ENCODE results near the gene NOTCH1.
"Not testable (repeated sequence)": the region's sequence is repeated elsewhere in the genome, so short reads cannot be mapped to it uniquely, and the experiment has no call there.

Gene NOTCH1

DNA sequence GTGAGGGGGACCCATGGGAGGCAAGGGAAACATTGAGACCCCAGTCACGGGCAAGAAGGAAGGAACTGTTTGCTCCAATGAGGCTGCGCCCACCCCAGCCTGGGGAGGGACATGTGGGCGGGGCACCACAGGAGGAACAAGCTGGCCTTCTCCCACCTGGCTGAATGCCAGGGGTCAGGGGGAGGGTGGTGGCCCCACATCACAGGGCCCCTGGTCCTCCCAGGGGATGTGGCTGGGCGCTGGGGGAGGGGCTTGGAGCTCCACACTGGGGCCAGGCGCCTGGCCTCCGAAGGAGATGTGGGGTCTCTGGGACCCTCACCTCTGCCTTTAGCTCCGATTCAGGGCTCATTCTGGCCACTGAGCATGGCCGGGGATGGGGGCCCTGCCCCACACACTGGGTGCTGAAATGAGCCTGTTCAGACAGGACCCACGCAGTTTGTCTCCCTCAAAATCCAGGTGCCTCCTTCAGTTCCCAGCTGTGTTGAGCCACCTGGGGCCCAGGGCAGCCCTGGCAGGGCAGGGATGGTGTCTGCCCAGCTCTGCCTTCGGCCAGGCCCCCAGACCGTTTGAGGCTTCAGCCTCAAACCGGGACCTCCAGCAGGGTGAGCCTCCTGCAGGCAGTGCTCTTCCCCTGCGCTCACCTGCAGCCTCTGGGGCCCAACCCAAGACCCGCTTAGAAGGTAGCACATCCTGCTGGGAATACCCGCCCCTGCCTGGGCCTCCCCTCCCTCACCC is 33.2 kb upstream of the NOTCH1 start:
- no peak for DNase-seq (ENCODE audit: low spot score)

DNA sequence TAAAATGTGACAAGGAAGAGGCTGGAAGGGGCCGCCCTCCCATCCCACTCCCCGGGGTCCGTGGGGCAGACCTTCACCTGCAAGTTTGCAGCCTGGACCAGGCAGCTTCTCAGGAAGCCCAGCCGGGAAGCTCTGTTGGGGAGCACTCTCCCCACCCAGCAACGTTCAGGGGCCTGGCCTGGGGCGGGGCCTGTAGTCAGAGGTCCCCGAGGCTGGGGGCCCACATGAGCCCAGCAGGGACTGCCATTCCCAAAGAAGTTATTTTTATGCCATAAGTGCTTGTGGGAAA is 32.7 kb upstream of the NOTCH1 start:
- no peak for DNase-seq (ENCODE audit: low spot score)

DNA sequence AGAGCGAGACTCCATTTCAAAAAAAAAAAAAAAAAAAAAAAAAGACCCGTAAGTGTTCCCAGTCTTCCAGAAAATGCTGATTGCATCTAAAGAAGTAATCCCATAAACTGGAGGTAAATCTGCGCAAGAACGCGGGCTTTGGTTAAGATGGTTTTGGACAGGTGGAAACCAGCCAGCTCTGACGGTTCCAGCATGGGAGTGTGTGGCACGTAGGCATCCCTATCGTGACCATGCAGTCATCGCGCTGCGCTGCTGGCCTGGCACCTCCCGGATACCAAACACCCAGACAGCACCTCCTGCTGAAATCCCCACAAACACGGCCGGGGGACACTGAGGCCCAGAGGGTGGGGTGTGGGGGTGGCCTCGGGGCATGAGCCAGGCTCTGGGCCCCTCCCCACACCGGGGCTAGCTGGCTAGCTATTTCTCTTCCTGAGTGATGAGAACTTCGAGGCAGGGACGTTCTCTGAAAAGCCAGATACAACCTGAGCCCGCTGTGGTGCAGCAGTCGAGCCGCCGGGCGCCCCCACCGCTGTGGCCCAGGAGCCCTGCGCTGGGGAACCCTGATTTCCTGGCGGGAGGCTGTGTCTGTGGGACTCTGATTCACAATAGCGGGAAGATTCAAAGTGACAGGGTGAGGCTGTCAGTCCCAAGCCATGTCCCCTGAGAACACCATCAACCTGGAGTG is 32.2 kb upstream of the NOTCH1 start:
- DNase-seq (ENCODE audit: low spot score) = no peak

DNA sequence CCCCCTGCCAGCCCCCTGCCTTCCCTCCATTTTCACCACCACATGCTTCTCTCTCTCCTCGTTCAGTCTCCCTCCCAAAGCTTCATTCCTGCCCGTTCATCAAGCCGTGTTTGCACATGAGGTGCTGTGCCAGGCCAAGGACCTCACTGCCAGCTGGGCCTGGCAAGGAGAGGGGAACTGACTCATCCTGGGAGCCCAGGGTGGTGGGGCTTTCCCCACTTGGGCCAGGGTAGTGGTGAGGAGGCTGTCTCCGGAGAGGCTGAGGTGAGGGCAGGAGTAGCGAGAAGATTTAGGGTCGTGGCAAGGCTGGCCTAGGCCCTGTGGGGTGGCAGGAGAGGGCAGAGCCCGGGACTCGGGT is 30.4 kb upstream of the NOTCH1 start:
- DNase-seq (ENCODE audit: low spot score) = no peak

DNA sequence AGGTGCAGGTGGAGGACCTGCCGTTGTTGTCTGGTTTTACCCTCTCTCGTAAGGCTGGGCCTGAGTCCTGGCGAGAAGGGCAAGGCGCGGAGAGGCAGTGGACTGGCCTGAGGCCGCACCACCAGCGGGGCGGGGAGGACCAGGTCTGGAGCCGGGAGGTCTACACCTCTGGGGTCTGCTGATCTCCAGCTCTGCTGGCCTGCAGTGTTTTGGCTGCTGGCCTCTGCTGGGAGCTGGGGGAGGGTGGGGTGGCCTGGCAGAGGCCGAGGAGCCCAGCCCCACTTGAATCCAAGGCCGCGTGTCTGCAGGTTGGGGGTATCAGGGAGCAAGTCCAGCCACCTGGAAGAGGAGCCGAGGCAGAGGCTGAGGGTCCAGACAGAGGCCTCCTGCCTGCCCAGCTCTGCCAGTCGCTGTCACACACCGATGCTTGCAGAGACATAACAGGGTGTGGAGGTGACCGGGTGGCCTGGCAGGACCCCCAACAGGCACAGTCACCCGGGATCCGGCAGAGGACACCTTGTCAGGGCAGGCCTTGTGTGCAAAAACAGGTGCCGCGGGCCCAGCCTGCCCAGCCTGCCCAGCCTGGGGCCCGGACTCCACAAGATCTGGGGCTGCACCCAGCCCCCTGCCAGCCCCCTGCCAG is 29.9 kb upstream of the NOTCH1 start:
- no peak for DNase-seq (ENCODE audit: low spot score)

DNA sequence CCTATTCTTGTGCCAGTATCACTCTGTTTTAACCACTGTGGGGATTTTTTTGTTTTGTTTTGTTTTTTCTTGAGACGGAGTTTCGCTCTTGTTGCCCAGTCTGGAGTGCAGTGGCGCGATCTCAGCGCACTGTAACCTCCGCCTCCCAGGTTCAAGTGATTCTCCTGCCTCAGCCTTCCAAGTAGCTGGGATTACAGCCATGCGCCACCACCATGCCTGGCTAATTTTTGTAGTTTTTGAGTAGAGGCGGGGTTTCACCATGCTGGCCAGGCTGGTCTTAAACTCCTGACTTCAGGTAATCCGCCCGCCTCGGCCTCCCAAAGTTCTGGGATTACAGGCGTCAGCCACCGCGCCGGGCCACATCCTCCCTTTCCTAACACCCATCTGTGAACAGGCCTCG is 28.8 kb upstream of the NOTCH1 start:
- not testable (repeated sequence) for DNase-seq (ENCODE audit: low spot score)

DNA sequence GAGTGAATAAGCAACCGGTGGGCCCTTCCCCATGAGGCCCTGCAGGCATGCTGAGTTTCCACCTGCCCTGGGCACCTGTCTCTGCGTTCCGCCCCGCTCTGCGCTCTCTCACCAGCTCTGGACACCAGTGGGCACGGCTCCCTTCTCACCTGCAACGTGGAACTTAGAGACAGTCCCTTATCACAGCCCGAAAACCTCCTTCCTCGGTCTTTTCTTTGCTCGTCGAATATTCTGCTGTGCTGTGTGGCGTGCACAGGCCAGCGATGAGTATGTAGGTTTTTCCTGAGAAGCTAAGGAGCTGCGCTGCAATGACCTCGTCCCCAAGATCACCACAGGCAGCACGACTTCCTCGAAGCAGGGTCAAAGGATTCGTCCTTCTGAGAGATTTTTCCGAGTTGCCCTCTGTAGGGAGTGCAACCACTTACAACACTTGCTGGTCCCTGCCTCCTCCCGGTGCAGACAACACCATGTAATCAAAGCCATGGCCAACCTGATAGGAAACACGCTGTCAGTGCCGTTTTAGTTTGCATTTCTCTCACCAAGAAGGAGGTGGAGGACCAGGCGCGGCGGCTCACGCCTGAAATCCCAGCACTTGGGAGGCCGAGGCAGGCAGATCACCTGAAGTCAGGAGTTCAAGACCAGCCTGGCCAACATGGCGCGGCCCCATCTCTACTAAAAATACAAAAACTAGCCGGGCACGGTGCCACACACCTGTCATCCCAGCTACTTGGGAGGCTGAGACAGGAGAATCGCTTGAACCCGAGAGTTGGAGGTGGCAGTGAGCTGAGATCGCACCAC is 27.2 kb upstream of the NOTCH1 start:
- no peak for DNase-seq (ENCODE audit: low spot score)

DNA sequence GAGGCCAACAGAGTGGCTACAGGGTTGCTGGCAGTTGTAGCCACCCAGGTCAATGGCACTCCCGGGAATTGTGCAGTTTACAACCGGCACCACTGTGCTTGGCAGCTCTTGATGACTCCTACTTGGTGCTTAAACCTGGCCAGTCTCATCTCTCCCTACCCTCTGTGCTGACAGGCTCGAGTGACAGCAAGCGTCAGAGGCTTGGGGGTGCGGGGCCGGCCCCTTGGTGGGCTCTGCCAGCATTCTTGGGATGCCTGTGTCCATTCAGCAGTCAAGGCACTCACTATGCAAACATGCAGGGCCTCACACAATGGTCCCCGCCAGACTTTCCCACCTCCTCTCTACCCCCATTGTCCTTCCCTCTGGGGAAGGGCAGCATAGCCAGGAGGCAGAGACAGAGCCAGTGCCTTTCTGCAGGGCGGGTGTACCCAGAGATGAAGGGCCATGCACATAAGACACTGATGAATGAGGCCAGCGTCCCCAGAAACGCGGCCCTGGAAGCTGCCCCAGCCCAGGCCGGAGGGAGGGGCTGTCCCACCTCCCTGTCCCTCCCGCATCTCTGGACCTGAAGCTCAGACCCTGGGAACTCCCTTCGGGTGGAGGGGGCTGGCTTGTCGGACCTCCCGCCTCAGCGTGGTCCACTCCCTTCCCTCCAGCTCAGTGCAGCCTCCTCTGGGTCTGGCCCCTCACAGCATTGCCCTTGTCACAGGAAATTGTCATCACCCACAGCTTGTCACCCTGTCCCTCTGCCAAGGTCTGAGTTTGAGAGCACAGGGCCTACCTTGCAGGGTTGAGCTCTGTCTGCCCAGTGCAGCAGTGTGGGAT is 26.4 kb upstream of the NOTCH1 start:
- no peak for DNase-seq (ENCODE audit: low spot score)

DNA sequence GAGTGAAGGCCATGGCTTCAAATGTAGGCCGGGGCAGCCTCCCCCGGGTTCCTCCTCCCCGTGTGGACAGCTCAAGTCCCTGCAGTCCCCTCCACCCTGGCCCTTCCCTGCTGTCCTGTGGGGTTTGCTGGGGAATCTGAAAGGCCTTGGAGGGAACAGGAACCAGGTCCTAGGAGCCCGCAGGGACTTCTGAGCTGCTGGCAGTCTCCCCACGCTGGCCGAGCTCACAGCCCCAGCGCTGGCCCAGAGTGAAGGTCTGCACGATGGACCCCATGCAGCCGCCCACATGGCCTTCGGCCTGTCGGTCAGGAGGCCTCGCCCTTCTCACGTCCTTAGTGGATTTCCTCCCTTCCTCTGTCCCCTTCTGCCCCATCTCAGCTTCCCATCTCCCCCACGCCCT is 25.7 kb upstream of the NOTCH1 start:
- no peak for DNase-seq (ENCODE audit: low spot score)

DNA sequence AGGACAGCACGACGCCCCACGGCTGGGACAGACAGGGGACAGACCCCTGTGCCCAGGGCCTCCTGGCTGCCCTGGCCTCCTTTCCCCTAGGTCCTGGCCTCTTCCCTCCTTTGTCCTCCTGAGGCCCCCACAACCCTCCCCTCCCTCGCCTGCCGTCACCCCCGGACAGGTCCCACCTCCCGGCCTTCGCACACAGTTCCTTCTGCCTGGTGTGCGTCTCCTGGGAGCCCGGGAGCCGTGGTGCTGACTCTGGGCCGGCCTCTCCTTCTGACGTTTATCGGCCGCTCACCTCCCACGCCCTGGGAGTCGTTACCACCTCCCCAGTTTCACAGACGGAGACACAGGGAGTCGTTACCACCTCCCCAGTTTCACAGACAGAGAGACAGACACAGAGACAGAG is 25.1 kb upstream of the NOTCH1 start:
- no peak for DNase-seq (ENCODE audit: low spot score)

DNA sequence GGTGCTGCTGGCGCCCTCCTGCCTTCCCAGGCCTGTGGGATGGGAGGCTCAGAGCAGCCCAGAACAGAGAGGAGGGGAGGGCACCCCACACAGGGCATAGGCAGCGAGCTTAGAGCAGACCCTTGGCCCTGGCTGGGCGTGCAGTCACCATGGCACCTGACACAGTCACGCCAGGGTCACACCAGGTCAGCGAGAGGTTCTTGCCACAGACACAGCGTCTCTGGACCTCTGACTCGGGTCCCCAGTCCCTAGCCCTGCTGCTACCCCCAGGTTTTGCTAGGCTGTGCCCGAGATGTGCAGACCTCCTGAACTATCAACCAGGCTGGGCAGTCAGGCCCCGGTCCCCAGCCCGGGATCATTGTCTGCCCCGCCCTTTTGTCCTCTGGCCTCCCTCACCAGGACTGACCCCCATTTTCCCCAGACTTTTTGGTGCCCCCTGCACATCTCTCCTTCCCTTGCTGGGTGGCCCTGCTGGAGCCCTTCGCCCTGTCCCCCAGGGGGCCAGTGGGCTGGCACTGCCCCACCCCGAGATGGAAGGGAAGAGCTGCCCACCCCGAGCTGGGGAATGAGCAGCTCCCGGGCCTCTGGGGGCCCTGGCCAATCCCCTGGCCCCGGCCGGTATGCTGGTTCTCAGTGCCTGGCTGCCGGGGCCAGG is 24.5 kb upstream of the NOTCH1 start:
- no peak for DNase-seq (ENCODE audit: low spot score)

DNA sequence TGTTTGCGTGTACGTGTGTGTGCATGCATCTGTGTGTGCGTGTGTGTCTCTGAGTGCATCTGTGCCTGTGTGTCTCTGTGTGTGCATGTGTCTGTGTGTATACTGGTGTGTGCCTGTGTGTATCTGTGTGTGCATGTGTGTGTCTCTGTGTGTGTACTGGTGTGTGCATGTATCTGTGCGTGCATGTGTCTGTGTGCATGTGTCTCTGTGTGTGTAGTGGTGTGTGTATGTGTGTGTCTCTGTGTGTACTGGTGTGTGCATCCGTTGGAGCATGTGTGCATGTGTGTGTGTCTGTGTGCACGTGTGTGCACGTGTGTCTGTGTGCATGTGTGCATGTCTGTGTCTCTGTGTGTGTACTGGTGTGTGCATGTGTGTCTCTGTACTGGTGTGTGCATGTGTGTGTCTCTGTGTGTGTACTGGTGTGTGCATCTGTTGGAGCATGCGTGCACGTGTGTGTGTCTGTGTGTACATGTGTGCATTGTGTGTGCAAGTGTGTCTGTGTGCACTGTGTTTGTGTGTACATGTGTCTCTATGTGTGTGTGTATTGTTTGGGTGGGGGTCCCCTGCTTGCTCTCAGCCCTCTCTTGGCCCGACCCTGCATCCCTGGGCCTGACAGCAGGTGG is 23.8 kb upstream of the NOTCH1 start:
- DNase-seq (ENCODE audit: low spot score) = no peak

DNA sequence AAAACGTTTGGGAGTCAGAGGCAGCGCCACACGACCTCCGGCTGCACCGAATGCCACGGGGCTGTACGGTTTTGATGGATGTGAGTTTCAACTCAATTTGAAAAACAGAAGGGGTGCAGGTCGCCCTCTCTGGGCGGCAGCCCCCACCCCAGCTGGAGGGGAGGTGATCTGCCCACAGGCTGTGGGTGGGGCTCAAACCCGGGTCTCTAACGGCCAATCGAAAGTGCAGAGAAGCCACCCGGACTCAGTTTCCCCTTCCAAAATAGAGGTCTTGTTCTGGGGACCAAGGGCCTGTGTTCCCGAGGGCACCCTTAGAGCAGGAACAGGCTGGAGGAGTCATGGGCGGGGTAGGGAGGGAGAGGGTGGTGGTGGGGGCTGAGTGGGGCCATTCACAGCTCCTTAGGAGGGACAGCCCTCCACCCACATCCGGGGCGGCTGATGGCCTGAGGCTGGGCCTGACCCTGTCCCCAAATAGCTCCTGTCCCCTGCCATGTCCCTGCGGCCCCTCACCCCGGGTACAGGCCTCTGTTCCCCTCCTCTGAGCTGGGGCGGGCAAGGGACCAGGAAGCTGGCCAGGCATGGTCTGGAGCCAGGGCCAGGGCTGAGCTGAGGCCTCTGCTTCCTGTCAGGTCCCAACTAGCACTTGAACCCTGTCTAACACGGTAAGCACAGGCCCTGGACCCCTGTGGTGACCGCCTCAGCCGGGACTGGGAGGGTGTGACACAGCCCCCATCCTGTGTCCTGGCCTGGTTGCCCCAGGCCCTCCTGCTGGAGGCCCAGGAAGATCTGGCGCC is 22.6 kb upstream of the NOTCH1 start:
- no peak for DNase-seq (ENCODE audit: low spot score)

DNA sequence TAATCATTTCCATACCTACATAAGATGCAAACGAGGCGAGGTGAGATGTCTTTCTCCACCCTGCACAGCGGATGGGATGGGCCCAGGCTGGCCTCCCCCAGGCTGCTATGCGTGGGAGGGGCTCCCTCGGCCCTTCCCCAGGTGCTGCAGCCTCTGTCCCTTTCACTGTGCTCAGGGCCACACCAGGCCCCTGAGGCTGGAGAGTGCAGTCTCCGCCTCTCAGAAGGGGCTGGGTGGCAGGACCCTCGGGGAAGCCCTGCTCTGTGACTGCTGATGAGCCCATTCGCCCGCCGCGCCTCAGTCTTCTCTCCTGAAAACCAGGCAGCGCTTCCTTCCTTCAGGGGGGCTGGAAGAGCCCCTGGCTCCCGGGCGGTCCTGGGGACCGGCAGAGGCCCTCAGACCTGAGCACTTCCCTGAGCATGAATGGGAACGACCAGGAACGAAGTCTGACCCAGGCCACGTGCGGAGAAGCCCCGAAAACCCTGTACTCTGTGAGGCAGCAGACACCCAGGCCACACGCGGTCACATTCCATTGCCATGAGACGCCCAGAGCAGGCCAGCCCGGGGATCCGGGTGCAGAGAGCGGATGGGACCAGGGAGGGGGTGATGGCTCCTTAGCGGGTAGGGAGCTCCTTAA is 21.9 kb upstream of the NOTCH1 start:
- DNase-seq (ENCODE audit: low spot score) = peak; percentile 67

DNA sequence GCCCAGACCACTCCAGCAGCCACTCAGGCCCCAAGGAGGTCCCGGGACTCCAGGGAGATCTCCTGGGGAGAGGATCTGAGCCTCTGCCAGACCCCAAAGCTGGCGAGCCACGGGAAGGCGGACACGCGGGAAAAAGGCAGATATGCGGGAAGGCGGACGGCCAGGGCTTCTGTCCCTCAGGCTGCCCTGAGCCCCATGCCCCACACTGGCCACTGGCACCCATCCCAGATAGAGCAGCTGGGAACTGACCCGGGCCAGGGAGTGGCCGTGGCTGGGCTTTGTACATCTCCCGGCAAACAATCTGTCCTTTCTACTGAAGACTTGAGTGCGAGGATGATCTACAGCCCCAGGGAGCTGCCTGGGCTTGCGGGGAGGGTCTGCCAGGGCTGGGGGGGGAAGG is 21.1 kb upstream of the NOTCH1 start:
- no peak for DNase-seq (ENCODE audit: low spot score)

DNA sequence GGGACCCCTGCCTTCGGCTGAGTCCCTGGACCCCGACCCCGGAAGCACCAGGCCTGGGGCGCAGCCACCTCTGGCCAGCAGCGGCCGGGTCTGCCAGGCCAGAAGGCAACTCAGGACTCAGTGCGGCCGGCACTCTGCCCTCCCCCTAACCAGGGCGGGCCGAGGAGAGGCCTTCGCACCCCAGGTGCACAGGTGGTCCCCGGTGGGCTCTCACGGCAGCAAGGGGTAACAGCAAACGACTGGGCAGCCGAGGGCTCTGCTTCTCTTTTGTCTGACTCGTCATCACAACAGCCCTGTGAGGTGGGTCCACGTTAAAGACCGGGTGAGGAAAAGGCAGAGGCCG is 20.7 kb upstream of the NOTCH1 start:
- DNase-seq (ENCODE audit: low spot score) = no peak

DNA sequence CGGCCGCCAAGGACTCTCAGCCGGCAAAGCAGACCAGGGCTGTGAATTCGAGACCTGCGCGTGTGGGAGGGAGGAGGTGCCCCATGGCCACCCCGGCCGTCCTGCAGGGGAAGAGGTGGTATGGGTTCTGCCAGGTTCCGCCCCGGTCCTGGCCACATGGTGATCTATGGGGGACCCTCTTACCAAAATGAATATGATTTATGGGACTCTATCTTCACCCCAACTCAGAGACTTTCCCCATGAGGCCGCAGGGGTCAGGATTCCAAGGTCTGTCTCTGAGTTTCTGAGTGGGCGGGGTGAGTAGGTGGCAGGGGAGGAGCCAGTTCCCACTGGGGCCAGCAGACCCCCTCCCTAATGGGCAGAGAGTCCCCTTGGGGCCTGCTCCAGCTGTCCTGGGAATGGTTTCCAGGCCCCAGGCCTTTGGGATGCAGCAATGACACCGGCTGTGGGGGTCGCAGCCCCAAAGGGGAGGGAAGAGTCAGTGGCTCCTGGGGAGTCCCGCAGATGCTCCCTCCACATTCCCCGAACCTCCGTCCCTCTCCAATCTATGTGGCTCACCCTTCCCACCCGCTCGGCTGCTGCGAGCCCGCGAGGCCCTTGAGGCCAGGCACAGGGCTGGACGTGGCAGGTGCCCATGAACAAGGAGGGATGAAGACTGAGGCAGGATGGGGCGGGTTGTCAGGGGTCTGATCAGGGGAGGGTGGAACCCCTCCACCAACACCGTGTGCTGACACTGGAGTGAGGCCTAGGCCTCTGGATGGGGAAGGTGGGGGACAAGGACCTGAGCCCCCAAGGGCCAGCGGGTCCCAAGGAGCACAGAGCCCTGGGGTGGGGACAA is 20.1 kb upstream of the NOTCH1 start:
- no peak for DNase-seq (ENCODE audit: low spot score)

DNA sequence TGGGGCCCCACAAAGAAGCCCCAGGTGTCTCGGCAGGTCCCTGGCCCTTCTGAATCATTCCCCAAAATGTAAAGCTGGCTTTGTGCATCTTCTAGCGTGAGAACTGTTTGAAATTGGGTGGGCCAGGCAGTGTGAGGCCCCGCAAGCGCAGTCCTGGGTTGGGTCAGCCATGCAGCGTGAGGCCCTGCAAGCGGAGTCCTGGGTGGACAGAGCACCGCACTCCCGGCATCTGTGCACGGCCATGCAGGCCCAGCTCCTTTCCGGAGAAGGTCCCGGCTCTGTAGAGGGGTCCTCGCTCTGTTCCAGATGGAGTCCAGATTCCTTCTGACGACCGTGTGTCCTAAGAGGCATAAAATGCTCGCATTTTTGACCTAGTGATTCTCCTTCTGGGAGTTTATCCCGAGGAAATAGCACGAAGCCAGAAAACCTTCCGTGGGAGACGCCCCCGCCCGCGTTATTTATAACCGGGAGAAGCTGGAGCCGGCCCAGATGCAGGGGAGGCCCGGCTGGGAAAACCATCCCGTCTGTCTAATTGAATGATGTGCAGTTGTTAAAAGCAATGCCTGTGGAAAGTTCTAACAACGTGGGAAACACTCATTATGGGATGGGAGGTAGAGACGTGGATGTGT is 19.4 kb upstream of the NOTCH1 start:
- no peak for DNase-seq (ENCODE audit: low spot score)

Measured in kidney capillary endothelial cell (primary cell).